Esophagus muscularis mucosa (tissue), 4 donors: Measurements from ENCODE around the gene YTHDC2. TPM values are rescaled to one million over a fixed set of nuclear protein-coding genes. Genes with fewer than 3 reads are reported as not detected.

Source experiments
- DNase-seq: peaks from one replicate; pipeline ENCODE4 v3.0.0-alpha.2; 2017; ENCODE audit errors: extremely low spot score
- H3K27ac ChIP-seq, 4 donors: fragments of 200-600 bp; sonication (generic); replicated peaks in 1 of 4; 1 replicate in 3 of 4; 2 replicates in 1 of 4; pipeline ENCODE4 v1.5.1; 2016 to 2019; ENCODE audit warnings: mild to moderate bottlenecking in 1 of 4
- H3K27me3 ChIP-seq, 4 donors: fragments of 200-600 bp; sonication (generic); one replicate each; pipeline versions ENCODE4 v1.5.1 to v1.6.0; 2016 to 2019
- H3K36me3 ChIP-seq, 4 donors: fragments of 200-600 bp; sonication (generic); one replicate each; pipeline ENCODE4 v1.5.1; 2016 to 2019
- H3K4me1 ChIP-seq, 4 donors: fragments of 200-600 bp; sonication (generic); one replicate each; pipeline ENCODE4 v1.5.1; 2016 to 2019
- H3K4me3 ChIP-seq, 4 donors: fragments of 200-600 bp; sonication (generic); 1 replicate in 2 of 4; 2 replicates in 2 of 4; pipeline ENCODE4 v1.5.1; 2016 to 2019; ENCODE audit warnings: mild to moderate bottlenecking in 4 of 4, moderate library complexity in 1 of 4
- H3K9me3 ChIP-seq, 4 donors: fragments of 200-600 bp; sonication (generic); 1 replicate in 3 of 4; 2 replicates in 1 of 4; pipeline ENCODE4 v1.5.1; 2016 to 2019
- EP300 ChIP-seq: sonication (generic); formaldehyde crosslinking; IDR thresholded peaks from one replicate; pipeline ENCODE4 v1.6.1; 2017; ENCODE audit warnings: antibody characterized with exemption
- POLR2A ChIP-seq: fragments of 450-650 bp; IDR thresholded peaks from one replicate; pipeline ENCODE4 v1.6.1; 2017; ENCODE audit warnings: antibody characterized with exemption, moderate library complexity, mild to moderate bottlenecking, low read depth
- POLR2AphosphoS5 ChIP-seq, 2 donors: sonication (generic); formaldehyde crosslinking; IDR thresholded peaks; one replicate each; pipeline ENCODE4 v1.6.1; 2017; ENCODE audit warnings: antibody characterized with exemption in 2 of 2
- WGBS: methylation state at CpG from one replicate; pipeline ENCODE4 v1.1.5; 2018; 5-methylcytosine and 5-hydroxymethylcytosine counted together
- intact Hi-C: fragments of 100-400 bp; cut with DNase I; formaldehyde crosslinking; loops from one replicate; pipeline ENCODE4 v1.15.1; 2023
- total RNA-seq, 4 donors: library from RNA; depleted of rRNA; stranded (reverse); fragments of >200 nt; gene quantifications; one replicate each; pipeline versions ENCODE4 v1.1.0 to v1.2.1, GENCODE V29; 2016
- TF ChIP-seq, protein P1 (sequence below), 3 experiments: fragments of 200-600 bp in 2 of 3; fragments of 450-650 bp in 1 of 3; sonication (generic) in 2 of 3; IDR thresholded peaks; one replicate each; pipeline ENCODE4 v1.5.1; 2017 to 2019; ENCODE audit warnings: antibody characterized with exemption in 3 of 3, mild to moderate bottlenecking in 2 of 3, moderate library complexity in 1 of 3

The YTHDC2 gene
- total RNA-seq, 4 donors from 2014 or later, result 9.3 to 32.0 (median 15.8) TPM

DNA sequence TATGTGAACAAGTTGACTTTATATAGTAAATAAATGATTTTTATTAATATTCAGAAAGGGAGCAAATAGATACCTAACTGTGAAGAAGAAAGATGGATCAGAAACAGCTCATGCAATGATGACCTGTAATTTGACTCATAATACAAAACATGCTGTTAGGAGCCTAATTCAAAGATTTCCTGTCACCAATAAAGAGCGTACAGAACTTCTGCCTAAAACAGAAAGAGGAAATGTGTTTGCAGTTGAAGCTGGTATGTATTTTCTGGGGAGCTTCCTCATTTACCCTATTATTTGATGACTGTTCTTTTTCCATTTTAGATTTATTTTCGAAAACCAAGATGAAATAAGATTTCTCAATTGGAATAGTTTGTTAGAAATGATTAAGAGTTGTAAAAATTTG is 11.4 kb downstream of the YTHDC2 start:
- Histone ChIP-seq H3K27me3 (no peaks in the 10 kb centered on the region), H3K27ac (no peak overlapping the region), H3K4me1 (peaks cover 4 to 26% (median 20%) of the 10 kb centered on the region in 4 donors), H3K36me3 (peaks cover 0 to 3% (median 0%) of the 10 kb centered on the region in 4 donors), H3K4me3 (no peak overlapping the region), H3K9me3 (no peaks in the 10 kb centered on the region)
- 82% methylated on average over 2 of the region's 2 CpGs for WGBS
- no peak for DNase-seq
- intact Hi-C loops, result no loop called here
- TF ChIP-seq, protein P1, sequence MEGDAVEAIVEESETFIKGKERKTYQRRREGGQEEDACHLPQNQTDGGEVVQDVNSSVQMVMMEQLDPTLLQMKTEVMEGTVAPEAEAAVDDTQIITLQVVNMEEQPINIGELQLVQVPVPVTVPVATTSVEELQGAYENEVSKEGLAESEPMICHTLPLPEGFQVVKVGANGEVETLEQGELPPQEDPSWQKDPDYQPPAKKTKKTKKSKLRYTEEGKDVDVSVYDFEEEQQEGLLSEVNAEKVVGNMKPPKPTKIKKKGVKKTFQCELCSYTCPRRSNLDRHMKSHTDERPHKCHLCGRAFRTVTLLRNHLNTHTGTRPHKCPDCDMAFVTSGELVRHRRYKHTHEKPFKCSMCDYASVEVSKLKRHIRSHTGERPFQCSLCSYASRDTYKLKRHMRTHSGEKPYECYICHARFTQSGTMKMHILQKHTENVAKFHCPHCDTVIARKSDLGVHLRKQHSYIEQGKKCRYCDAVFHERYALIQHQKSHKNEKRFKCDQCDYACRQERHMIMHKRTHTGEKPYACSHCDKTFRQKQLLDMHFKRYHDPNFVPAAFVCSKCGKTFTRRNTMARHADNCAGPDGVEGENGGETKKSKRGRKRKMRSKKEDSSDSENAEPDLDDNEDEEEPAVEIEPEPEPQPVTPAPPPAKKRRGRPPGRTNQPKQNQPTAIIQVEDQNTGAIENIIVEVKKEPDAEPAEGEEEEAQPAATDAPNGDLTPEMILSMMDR (IDR thresholded peaks at IDR 0.05), result no peak
- TF ChIP-seq POLR2AphosphoS5 (IDR thresholded peaks at IDR 0.05), result no peak

DNA sequence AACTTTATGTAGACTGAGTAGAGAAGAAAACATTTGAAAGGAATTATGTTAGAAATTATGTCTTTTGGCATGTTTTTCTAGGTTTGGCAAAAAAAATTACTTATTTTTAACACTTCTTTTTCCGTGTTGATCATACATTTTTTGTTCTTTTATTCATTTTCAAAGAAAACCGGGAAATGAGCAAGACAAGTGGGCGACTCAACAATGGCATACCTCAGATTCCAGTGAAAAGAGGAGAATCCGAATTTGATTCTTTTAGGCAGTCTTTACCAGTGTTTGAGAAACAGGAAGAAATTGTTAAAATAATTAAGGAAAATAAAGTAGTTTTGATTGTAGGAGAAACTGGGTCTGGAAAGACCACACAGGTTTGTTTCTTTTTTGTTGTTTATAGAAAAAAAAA is 12.9 kb downstream of the YTHDC2 start:
- peaks cover 0 to 8% (median 4%) of the 10 kb centered on the region in 4 donors for H3K36me3 ChIP-seq
- DNase-seq, result no peak
- WGBS, result 86% methylated on average over 4 of the region's 4 CpGs

DNA sequence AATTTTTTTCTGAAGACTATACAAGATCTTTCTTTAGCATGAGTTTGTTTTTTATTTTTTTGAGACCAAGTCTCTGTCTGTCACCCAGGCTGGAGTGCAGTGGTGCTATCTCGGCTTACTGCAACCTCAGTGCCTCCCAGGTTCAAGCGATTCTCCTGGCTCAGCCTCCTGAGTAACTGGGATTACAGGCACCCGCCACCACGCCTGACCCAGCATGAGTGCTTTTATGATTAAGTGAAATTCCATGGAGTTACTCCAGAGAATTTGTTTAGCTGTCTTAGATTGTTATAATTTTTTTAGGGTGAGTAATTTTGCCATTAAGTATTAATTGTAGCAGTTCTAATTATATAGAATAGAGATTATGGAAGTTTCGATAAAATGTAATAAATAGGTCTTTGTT is 14.3 kb downstream of the YTHDC2 start:
- whole genome bisulfite sequencing, result 88% methylated on average over 5 of the region's 5 CpGs
- Histone ChIP-seq H3K27me3 (no peaks in the 10 kb centered on the region), H3K27ac (no peak overlapping the region), H3K4me1 (peaks cover 0 to 18% (median 10%) of the 10 kb centered on the region in 4 donors), H3K4me3 (no peak overlapping the region), H3K9me3 (peaks cover 0 to 10% (median 2%) of the 10 kb centered on the region in 4 donors), H3K36me3 (peaks cover 0 to 11% (median 4%) of the 10 kb centered on the region in 4 donors)
- intact Hi-C loops, result no loop called here
- DNase-seq, result no peak
- TF ChIP-seq, protein P1 (IDR thresholded peaks at IDR 0.05), result no peak
- TF ChIP-seq POLR2AphosphoS5 (IDR thresholded peaks at IDR 0.05), result no peak
- TF ChIP-seq POLR2A, result no peak
- no peak for TF ChIP-seq EP300

More for the DNA sequence above, 12.9 kb downstream of the YTHDC2 start:
- Histone ChIP-seq H3K27me3 (no peaks in the 10 kb centered on the region), H3K4me3 (no peak overlapping the region), H3K4me1 (peaks cover 4 to 26% (median 19%) of the 10 kb centered on the region in 4 donors), H3K27ac (no peak overlapping the region), H3K9me3 (peaks cover 0 to 7% (median 2%) of the 10 kb centered on the region in 4 donors)
- TF ChIP-seq, protein P1 (IDR thresholded peaks at IDR 0.05), result no peak
- TF ChIP-seq EP300, result no peak
- TF ChIP-seq POLR2A, result no peak
- TF ChIP-seq POLR2AphosphoS5 (IDR thresholded peaks at IDR 0.05), result no peak
- intact Hi-C loops, result no loop called here

DNA sequence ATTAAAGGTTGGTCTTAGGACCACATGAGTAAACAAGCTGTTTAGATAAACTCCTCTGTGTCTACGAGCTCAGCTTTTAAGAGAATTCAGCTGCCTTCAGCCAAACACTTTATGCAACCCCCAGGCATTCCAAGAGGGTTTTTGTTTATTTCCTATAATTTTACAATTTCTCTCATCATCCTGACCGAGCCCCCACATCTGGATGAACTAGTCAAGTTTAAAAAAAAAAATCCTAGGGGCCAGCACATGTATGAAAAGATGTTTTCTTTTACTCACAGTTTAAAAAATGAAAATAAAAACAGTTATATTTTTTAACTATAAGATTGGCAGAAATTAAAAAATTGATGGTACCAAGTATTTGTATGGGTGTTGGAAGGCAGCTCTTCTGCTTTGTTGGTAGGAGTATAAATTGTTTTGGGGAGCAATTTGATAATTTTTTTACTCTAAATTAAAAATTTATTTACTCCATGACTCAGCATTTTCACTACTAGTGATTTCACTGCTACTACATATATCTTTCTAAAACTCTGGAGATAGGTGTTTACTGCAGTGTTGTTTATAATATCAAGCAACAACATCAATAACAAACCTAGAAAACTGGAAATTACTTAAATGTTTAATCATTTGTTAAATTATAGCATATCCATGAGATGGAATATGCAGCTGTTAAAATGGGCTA is 18.1 kb downstream of the YTHDC2 start:
- DNase-seq, result no peak
- Histone ChIP-seq H3K27me3 (no peaks in the 10 kb centered on the region), H3K27ac (no peak overlapping the region), H3K9me3 (peaks cover 0 to 10% (median 2%) of the 10 kb centered on the region in 4 donors), H3K4me3 (no peak overlapping the region), H3K4me1 (peaks cover 0 to 7% (median 0%) of the 10 kb centered on the region in 4 donors), H3K36me3 (peaks cover 0 to 42% (median 22%) of the 10 kb centered on the region in 4 donors)
- TF ChIP-seq POLR2A (no peak), EP300 (no peak)
- TF ChIP-seq, protein P1 (IDR thresholded peaks at IDR 0.05), result no peak
- intact Hi-C loops, result no loop called here
- WGBS, result 100% methylated on average over 2 of the region's 2 CpGs

DNA sequence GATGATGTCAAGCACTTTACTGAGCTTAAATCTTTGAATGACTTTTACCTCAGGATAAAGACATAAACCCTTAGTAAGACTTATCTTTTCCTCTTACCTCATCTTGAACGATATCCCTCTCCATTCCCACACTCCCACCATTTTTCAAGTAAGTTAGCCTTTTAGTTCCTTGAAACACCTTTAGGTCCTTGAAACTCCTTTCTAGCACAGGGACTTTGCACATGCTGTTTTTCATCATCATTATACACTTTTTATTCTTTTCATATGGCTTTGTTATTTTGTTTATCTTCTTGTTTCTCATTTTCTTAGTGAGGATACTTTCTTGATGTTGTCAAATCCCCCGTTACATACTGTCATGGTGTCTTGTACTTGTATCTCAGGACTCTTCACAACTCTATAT is 24.8 kb downstream of the YTHDC2 start:
- intact Hi-C loops, result no loop called here
- Histone ChIP-seq H3K27ac (no peak overlapping the region), H3K4me1 (no peaks in the 10 kb centered on the region), H3K27me3 (no peaks in the 10 kb centered on the region), H3K9me3 (no peaks in the 10 kb centered on the region), H3K36me3 (peaks cover 8 to 61% (median 26%) of the 10 kb centered on the region in 4 donors), H3K4me3 (no peak overlapping the region)
- TF ChIP-seq, protein P1 (IDR thresholded peaks at IDR 0.05), result no peak
- no peak for TF ChIP-seq EP300
- TF ChIP-seq POLR2AphosphoS5 (IDR thresholded peaks at IDR 0.05), result no peak
- TF ChIP-seq POLR2A, result no peak
- DNase-seq, result no peak
- 99% methylated on average over 2 of the region's 2 CpGs for WGBS
